H9 (cell line): ENCODE results near the gene ATP13A4. TPM values are rescaled to one million over a fixed set of nuclear protein-coding genes. Genes with fewer than 3 reads are reported as not detected.
A peak's percentile ranks its signal among the peaks of the same experiment; 100 is the strongest.

ENCODE experiments used
- DNase-seq: peaks from one replicate; pipeline ENCODE4 v3.0.0-alpha.2; 2017
- H2AFZ ChIP-seq: one replicate; pipeline ENCODE4 v1.6.1; 2013; ENCODE audit warnings: mild to moderate bottlenecking, low read length, control low read depth, moderate library complexity
- H2AK5ac ChIP-seq: 2 replicates; pipeline ENCODE4 v1.6.1; 2013; ENCODE audit warnings: low read length, control low read depth, mixed read lengths; ENCODE audit not compliant: insufficient read length
- H2BK120ac ChIP-seq: one replicate; pipeline ENCODE4 v1.6.1; 2013; ENCODE audit warnings: low read depth, mild to moderate bottlenecking, low read length, control low read depth, inconsistent platforms; ENCODE audit not compliant: poor library complexity, severe bottlenecking
- H2BK12ac ChIP-seq: 2 replicates; pipeline ENCODE4 v1.6.1; 2013; ENCODE audit warnings: low read length, control low read depth, mixed read lengths, low read depth; ENCODE audit not compliant: insufficient read length
- H2BK15ac ChIP-seq: 2 replicates; pipeline ENCODE4 v1.6.1; 2013; ENCODE audit warnings: low read depth, low read length, control low read depth
- H2BK20ac ChIP-seq: one replicate; pipeline ENCODE4 v1.6.1; 2013; ENCODE audit warnings: low read depth, mild to moderate bottlenecking, low read length, control low read depth, inconsistent platforms; ENCODE audit not compliant: poor library complexity, severe bottlenecking
- H2BK5ac ChIP-seq: 2 replicates; pipeline ENCODE4 v1.6.1; 2013; ENCODE audit warnings: low read length, control low read depth, mixed read lengths; ENCODE audit not compliant: insufficient read length
- H3K14ac ChIP-seq: 2 replicates; pipeline ENCODE4 v1.6.1; 2013; ENCODE audit warnings: low read length, control low read depth; ENCODE audit not compliant: insufficient read depth
- H3K18ac ChIP-seq: 2 replicates; pipeline ENCODE4 v1.6.1; 2013; ENCODE audit warnings: low read depth, mild to moderate bottlenecking, mixed read lengths, low read length, control low read depth; ENCODE audit not compliant: insufficient read length
- H3K23ac ChIP-seq: 2 replicates; pipeline ENCODE4 v1.6.1; 2013; ENCODE audit warnings: low read length, control low read depth, mixed read lengths, low read depth; ENCODE audit not compliant: insufficient read length
- H3K23me2 ChIP-seq: 2 replicates; pipeline ENCODE4 v1.6.1; 2013; ENCODE audit warnings: low read depth, mild to moderate bottlenecking, mixed read lengths, low read length, control low read depth; ENCODE audit not compliant: insufficient read length, poor library complexity, severe bottlenecking
- H3K27ac ChIP-seq: 2 replicates; pipeline ENCODE4 v1.5.1; 2013; ENCODE audit warnings: low read length, control low read depth, mixed read lengths, low read depth; ENCODE audit not compliant: insufficient read length
- H3K27me3 ChIP-seq: 2 replicates; pipeline ENCODE4 v1.6.1; 2013; ENCODE audit warnings: low read length, control low read depth, inconsistent platforms; ENCODE audit not compliant: insufficient read depth
- H3K4ac ChIP-seq: 2 replicates; pipeline ENCODE4 v1.6.1; 2013; ENCODE audit warnings: low read depth, mild to moderate bottlenecking, control low read depth, inconsistent platforms, low read length, moderate library complexity
- H3K4me1 ChIP-seq: 2 replicates; pipeline ENCODE4 v1.6.1; 2013; ENCODE audit warnings: low read length, control low read depth, inconsistent platforms; ENCODE audit not compliant: insufficient read depth
- H3K4me2 ChIP-seq: 2 replicates; pipeline ENCODE4 v1.6.1; 2013; ENCODE audit warnings: low read length, control low read depth, mixed read lengths; ENCODE audit not compliant: insufficient read length, insufficient read depth
- H3K56ac ChIP-seq: 2 replicates; pipeline ENCODE4 v1.6.1; 2013; ENCODE audit warnings: low read depth, mild to moderate bottlenecking, mixed read lengths, low read length, control low read depth; ENCODE audit not compliant: insufficient read length
- H3K79me1 ChIP-seq: 2 replicates; pipeline ENCODE4 v1.6.1; 2013; ENCODE audit warnings: low read depth, mild to moderate bottlenecking, moderate library complexity, low read length, control low read depth, inconsistent platforms; ENCODE audit not compliant: insufficient read depth, poor library complexity, severe bottlenecking
- H3K79me2 ChIP-seq: 2 replicates; pipeline ENCODE4 v1.6.1; 2013; ENCODE audit warnings: low read length, control low read depth, inconsistent platforms; ENCODE audit not compliant: insufficient read depth
- H3K9ac ChIP-seq: 2 replicates; pipeline ENCODE4 v1.6.1; 2013; ENCODE audit warnings: low read length, control low read depth, mixed read lengths; ENCODE audit not compliant: insufficient read length; ENCODE audit errors: extremely low read depth
- H3K9me3 ChIP-seq: one replicate; pipeline ENCODE4 v1.6.1; 2013; ENCODE audit warnings: low read depth, low read length, inconsistent platforms; ENCODE audit not compliant: control insufficient read depth
- H3T11ph ChIP-seq: one replicate; pipeline ENCODE4 v1.6.1; 2013; ENCODE audit warnings: mild to moderate bottlenecking, low read length, control low read depth, inconsistent platforms
- H4K20me1 ChIP-seq: one replicate; pipeline ENCODE4 v1.6.1; 2013; ENCODE audit not compliant: control insufficient read depth, insufficient read length, insufficient read depth
- H4K5ac ChIP-seq: 2 replicates; pipeline ENCODE4 v1.6.1; 2013; ENCODE audit warnings: low read depth, mild to moderate bottlenecking, mixed read lengths, low read length, control low read depth; ENCODE audit not compliant: insufficient read length
- H4K8ac ChIP-seq: replicated peaks from 2 replicates; pipeline ENCODE4 v1.6.1; 2013; ENCODE audit warnings: low read length, control low read depth, mixed read lengths, low read depth; ENCODE audit not compliant: insufficient read length
- H4K91ac ChIP-seq: 2 replicates; pipeline ENCODE4 v1.6.1; 2013; ENCODE audit warnings: low read depth, mild to moderate bottlenecking, moderate library complexity, mixed read lengths, low read length, control low read depth; ENCODE audit not compliant: insufficient read length
- H3K27ac Mint-ChIP-seq, 3 experiments: 2 replicates in 2 of 3; 3 replicates in 1 of 3; pipeline ENCODE4 v1.8.0; 2020 to 2021; ENCODE audit warnings: mixed read lengths in 3 of 3, mild to moderate bottlenecking in 1 of 3, moderate library complexity in 1 of 3
- H3K27me3 Mint-ChIP-seq: 2 replicates; pipeline ENCODE4 v1.8.0; 2021; ENCODE audit warnings: low read depth, mild to moderate bottlenecking, moderate library complexity, mixed read lengths
- H3K36me3 Mint-ChIP-seq, 3 experiments: 2 replicates in 2 of 3; 3 replicates in 1 of 3; pipeline ENCODE4 v1.8.0; 2020 to 2021; ENCODE audit warnings: low read depth in 3 of 3, mixed read lengths in 3 of 3; ENCODE audit not compliant: insufficient read depth in 1 of 3
- H3K4me1 Mint-ChIP-seq, 2 experiments: 2 replicates each; pipeline ENCODE4 v1.8.0; 2020; ENCODE audit warnings: mixed read lengths in 2 of 2
- H3K4me3 Mint-ChIP-seq, 2 experiments: 2 replicates in 1 of 2; 3 replicates in 1 of 2; pipeline ENCODE4 v1.8.0; 2020 to 2021; ENCODE audit warnings: mild to moderate bottlenecking in 2 of 2, mixed read lengths in 2 of 2, moderate library complexity in 1 of 2
- H3K9me3 Mint-ChIP-seq, 2 experiments: 2 replicates in 1 of 2; 3 replicates in 1 of 2; pipeline ENCODE4 v1.8.0; 2020; ENCODE audit warnings: mild to moderate bottlenecking in 2 of 2, mixed read lengths in 2 of 2, moderate library complexity in 1 of 2
- WGBS: extraction: QIAGEN DNeasy Blood & Tissue Kit; methylation state at CpG from one replicate; pipeline ENCODE4 v1.1.7; 2013; ENCODE audit warnings: missing lambda C conversion rate, low lambda C conversion rate, mixed read lengths; ENCODE audit not compliant: insufficient read length; ENCODE audit errors: extremely low coverage; 5-methylcytosine and 5-hydroxymethylcytosine counted together
- total RNA-seq: library from RNA; stranded (reverse); gene quantifications from 2 replicates; pipeline ENCODE4 v1.2.1, GENCODE V29; 2021
- TF ChIP-seq, protein P1 (sequence below): fragments of 200-600 bp; sonication (generic); conservative IDR thresholded peaks from 3 replicates; pipeline ENCODE4 v1.8.0; 2021; ENCODE audit warnings: antibody characterized with exemption, mild to moderate bottlenecking

The ATP13A4 gene
- total RNA-seq, 1 experiment from 2014 or later: 0.13 TPM

DNA sequence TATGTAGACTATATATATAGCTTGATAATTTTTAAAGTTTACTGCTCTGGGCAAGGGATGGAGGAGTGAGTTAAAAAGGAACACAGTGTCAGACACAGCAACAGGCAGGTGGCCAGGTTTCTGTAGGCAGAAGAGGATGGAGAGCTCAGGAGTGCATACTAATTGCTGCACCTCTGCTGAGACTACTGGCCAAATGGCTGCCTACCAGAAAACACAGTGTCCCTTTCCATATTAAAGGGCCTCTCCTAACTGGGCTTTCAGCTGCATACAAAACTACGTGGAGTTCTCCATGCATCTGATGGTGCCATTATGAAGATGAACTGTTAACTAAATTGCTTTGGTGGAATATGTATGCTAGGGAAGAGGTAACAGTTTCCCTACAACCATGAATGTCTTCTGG is 1.8 kb downstream of the ATP13A4 start:
- no peaks in the 10 kb centered on the region for H3K27me3 Mint-ChIP-seq
- Histone ChIP-seq H2BK5ac (no peak overlapping the region), H3K14ac (no peak overlapping the region), H3K9me3 (no peaks in the 10 kb centered on the region), H3K56ac (no peak overlapping the region), H3T11ph (no peak overlapping the region), H4K20me1 (no peaks in the 10 kb centered on the region), H4K5ac (no peak overlapping the region), H2BK15ac (no peak overlapping the region), H2BK20ac (no peak overlapping the region), H2AK5ac (no peak overlapping the region), H3K79me2 (no peaks in the 10 kb centered on the region), H3K27me3 (no peaks in the 10 kb centered on the region), H3K9ac (no peak overlapping the region), H3K18ac (no peak overlapping the region), H2BK12ac (no peak overlapping the region), H4K8ac (no peak overlapping the region), H4K91ac (no peak overlapping the region), H3K79me1 (no peaks in the 10 kb centered on the region), H3K4ac (no peak overlapping the region), H2AFZ (no peak overlapping the region), H3K23ac (no peak overlapping the region), H3K27ac (no peak overlapping the region), H3K4me2 (no peak overlapping the region), H3K23me2 (no peaks in the 10 kb centered on the region), H2BK120ac (no peak overlapping the region), H3K4me1 (no peaks in the 10 kb centered on the region)
- no CpG with 5 or more reads among the region's 1 CpG for WGBS
- peak overlapping the region in 1 of 3 experiments; percentile 5; a peak in 1 of 7 replicates for H3K27ac Mint-ChIP-seq
- no peak for DNase-seq
- H3K9me3 Mint-ChIP-seq: no peaks in the 10 kb centered on the region
- H3K36me3 Mint-ChIP-seq: no peaks in the 10 kb centered on the region
- no peak overlapping the region for H3K4me3 Mint-ChIP-seq
- peaks cover 13 to 19% of the 10 kb centered on the region in 2 experiments for H3K4me1 Mint-ChIP-seq
- TF ChIP-seq, protein P1, sequence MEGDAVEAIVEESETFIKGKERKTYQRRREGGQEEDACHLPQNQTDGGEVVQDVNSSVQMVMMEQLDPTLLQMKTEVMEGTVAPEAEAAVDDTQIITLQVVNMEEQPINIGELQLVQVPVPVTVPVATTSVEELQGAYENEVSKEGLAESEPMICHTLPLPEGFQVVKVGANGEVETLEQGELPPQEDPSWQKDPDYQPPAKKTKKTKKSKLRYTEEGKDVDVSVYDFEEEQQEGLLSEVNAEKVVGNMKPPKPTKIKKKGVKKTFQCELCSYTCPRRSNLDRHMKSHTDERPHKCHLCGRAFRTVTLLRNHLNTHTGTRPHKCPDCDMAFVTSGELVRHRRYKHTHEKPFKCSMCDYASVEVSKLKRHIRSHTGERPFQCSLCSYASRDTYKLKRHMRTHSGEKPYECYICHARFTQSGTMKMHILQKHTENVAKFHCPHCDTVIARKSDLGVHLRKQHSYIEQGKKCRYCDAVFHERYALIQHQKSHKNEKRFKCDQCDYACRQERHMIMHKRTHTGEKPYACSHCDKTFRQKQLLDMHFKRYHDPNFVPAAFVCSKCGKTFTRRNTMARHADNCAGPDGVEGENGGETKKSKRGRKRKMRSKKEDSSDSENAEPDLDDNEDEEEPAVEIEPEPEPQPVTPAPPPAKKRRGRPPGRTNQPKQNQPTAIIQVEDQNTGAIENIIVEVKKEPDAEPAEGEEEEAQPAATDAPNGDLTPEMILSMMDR: no peak
